Liver (tissue), 9 donors: ENCODE data around the gene GABARAPL1. TPM values are rescaled to one million over a fixed set of nuclear protein-coding genes. Genes with fewer than 3 reads are reported as not detected.

Experiments used
- DNase-seq: peaks from one replicate; pipeline ENCODE4 v3.0.0-alpha.2; 2017; ENCODE audit warnings: low spot score
- H3K27ac ChIP-seq, 2 donors: one replicate each; pipeline ENCODE4 v1.7.0; 2013; ENCODE audit warnings: inconsistent platforms in 2 of 2, low read length in 2 of 2, control low read depth in 1 of 2, low read depth in 1 of 2, mild to moderate bottlenecking in 1 of 2
- H3K27me3 ChIP-seq, 4 donors: one replicate each; pipeline versions ENCODE4 v1.6.1 to v1.7.0; 2013; ENCODE audit warnings: low read length in 3 of 4, inconsistent platforms in 1 of 4, mild to moderate bottlenecking in 1 of 4, moderate library complexity in 1 of 4; ENCODE audit not compliant: control insufficient read depth in 4 of 4, insufficient read depth in 4 of 4
- H3K36me3 ChIP-seq, 4 donors: one replicate each; pipeline versions ENCODE4 v1.6.1 to v1.7.0; 2013; ENCODE audit warnings: low read length in 3 of 4, mild to moderate bottlenecking in 3 of 4, low read depth in 1 of 4, moderate library complexity in 1 of 4; ENCODE audit not compliant: control insufficient read depth in 4 of 4, insufficient read depth in 3 of 4
- H3K4me1 ChIP-seq, 4 donors: one replicate each; pipeline versions ENCODE4 v1.6.1 to v1.7.0; 2013; ENCODE audit warnings: low read length in 3 of 4, mild to moderate bottlenecking in 3 of 4, moderate library complexity in 1 of 4; ENCODE audit not compliant: control insufficient read depth in 4 of 4, insufficient read depth in 4 of 4
- H3K4me3 ChIP-seq, 3 donors: one replicate each; pipeline versions ENCODE4 v1.6.1 to v1.7.0; 2013; ENCODE audit warnings: low read length in 3 of 3, control low read depth in 1 of 3, low read depth in 1 of 3, mild to moderate bottlenecking in 1 of 3
- H3K9ac ChIP-seq, 2 donors: one replicate each; pipeline ENCODE4 v1.7.0; 2013; ENCODE audit warnings: low read length in 2 of 2, mild to moderate bottlenecking in 2 of 2, moderate library complexity in 2 of 2, control low read depth in 1 of 2, low read depth in 1 of 2
- H3K9me3 ChIP-seq, 4 donors: one replicate each; pipeline versions ENCODE4 v1.6.1 to v1.7.0; 2013; ENCODE audit warnings: low read length in 3 of 4; ENCODE audit not compliant: control insufficient read depth in 4 of 4
- EGR1 ChIP-seq, 2 donors: IDR thresholded peaks; 2 replicates each; pipeline ENCODE4 v1.6.1; 2016 to 2018; ENCODE audit warnings: antibody characterized with exemption in 2 of 2, low read depth in 2 of 2
- FOXA1 ChIP-seq: IDR thresholded peaks from 2 replicates; pipeline ENCODE4 v1.6.1; 2016; ENCODE audit warnings: antibody characterized with exemption
- FOXA2 ChIP-seq: IDR thresholded peaks from 2 replicates; pipeline ENCODE4 v1.6.1; 2016; ENCODE audit warnings: antibody characterized with exemption
- GABPA ChIP-seq, 2 donors: IDR thresholded peaks in 1 of 2; conservative IDR thresholded peaks in 1 of 2; 2 replicates each; pipeline ENCODE4 v1.6.1; 2016; ENCODE audit warnings: antibody characterized with exemption in 2 of 2, mild to moderate bottlenecking in 1 of 2, moderate library complexity in 1 of 2
- HNF4A ChIP-seq, 2 donors: conservative IDR thresholded peaks; 2 replicates each; pipeline ENCODE4 v1.6.1; 2016; ENCODE audit warnings: antibody characterized with exemption in 2 of 2, mild to moderate bottlenecking in 2 of 2
- HNF4G ChIP-seq: IDR thresholded peaks from 2 replicates; pipeline ENCODE4 v1.6.1; 2016; ENCODE audit warnings: antibody characterized with exemption
- JUND ChIP-seq, 2 donors: IDR thresholded peaks; 2 replicates each; pipeline ENCODE4 v1.6.1; 2016; ENCODE audit warnings: antibody characterized with exemption in 2 of 2
- NR2F2 ChIP-seq: IDR thresholded peaks from 2 replicates; pipeline ENCODE4 v1.6.1; 2016; ENCODE audit warnings: antibody characterized with exemption
- RAD21 ChIP-seq, 2 donors: IDR thresholded peaks; 2 replicates each; pipeline ENCODE4 v1.6.1; 2016; ENCODE audit warnings: antibody characterized with exemption in 2 of 2, mild to moderate bottlenecking in 2 of 2
- RXRA ChIP-seq, 2 donors: IDR thresholded peaks; 2 replicates each; pipeline ENCODE4 v1.6.1; 2017 to 2018; ENCODE audit warnings: antibody characterized with exemption in 2 of 2, mild to moderate bottlenecking in 1 of 2
- SP1 ChIP-seq: IDR thresholded peaks from 2 replicates; pipeline ENCODE4 v1.6.1; 2018; ENCODE audit warnings: antibody characterized with exemption, mild to moderate bottlenecking
- TAF1 ChIP-seq: conservative IDR thresholded peaks from 2 replicates; pipeline ENCODE4 v1.6.1; 2016; ENCODE audit warnings: antibody characterized with exemption, mild to moderate bottlenecking
- YY1 ChIP-seq: IDR thresholded peaks from 2 replicates; pipeline ENCODE4 v1.6.1; 2016; ENCODE audit warnings: antibody characterized with exemption, mild to moderate bottlenecking
- WGBS: extraction: QIAGEN DNeasy Blood & Tissue Kit; methylation state at CpG from one replicate; pipeline ENCODE4 v1.1.7; 2013; 5-methylcytosine and 5-hydroxymethylcytosine counted together
- polyA plus RNA-seq, 2 donors: library from polyadenylated mRNA; stranded (reverse) in 1 of 2; unstranded in 1 of 2; fragments of 200-250 nt in 1 of 2; fragments of >200 nt in 1 of 2; fragmentation: Nextera tagmentation in 1 of 2; extraction: Ambion mirVana in 1 of 2; gene quantifications; one replicate each; pipeline versions ENCODE4 v1.2.1 to v1.2.3, GENCODE V29; 2013 to 2015
- total RNA-seq, 2 donors: library from RNA; depleted of rRNA; stranded (reverse); fragments of >200 nt; gene quantifications; one replicate each; pipeline ENCODE4 v1.2.3, GENCODE V29; 2014
- TF ChIP-seq, protein P1 (sequence below): IDR thresholded peaks from 2 replicates; pipeline ENCODE4 v1.6.1; 2016; ENCODE audit warnings: antibody characterized with exemption, mild to moderate bottlenecking
- TF ChIP-seq, protein P2 (sequence below): IDR thresholded peaks from 2 replicates; pipeline ENCODE4 v1.6.1; 2016; ENCODE audit warnings: antibody characterized with exemption
- TF ChIP-seq, protein P3 (sequence below): IDR thresholded peaks from 2 replicates; pipeline ENCODE4 v1.6.1; 2016; ENCODE audit warnings: antibody characterized with exemption
- TF ChIP-seq, protein P4 (sequence below): fragments of 150-350 bp; IDR thresholded peaks from 2 replicates; pipeline ENCODE4 v1.5.1; 2017; ENCODE audit warnings: improper control_type of control experiment, low read depth, low read length; ENCODE audit not compliant: missing input control
- TF ChIP-seq, protein P5 (sequence below): IDR thresholded peaks from 2 replicates; pipeline ENCODE4 v1.6.1; 2016; ENCODE audit warnings: antibody characterized with exemption
- donor health status: healthy.
- donor health status: healthy.
- donor health status: healthy.
- donor health status: healthy.
- donor health status: healthy.

GABARAPL1 gene
- total and polyA plus RNA-seq, 4 donors = 18.0 to 118 (median 53.0) TPM

DNA sequence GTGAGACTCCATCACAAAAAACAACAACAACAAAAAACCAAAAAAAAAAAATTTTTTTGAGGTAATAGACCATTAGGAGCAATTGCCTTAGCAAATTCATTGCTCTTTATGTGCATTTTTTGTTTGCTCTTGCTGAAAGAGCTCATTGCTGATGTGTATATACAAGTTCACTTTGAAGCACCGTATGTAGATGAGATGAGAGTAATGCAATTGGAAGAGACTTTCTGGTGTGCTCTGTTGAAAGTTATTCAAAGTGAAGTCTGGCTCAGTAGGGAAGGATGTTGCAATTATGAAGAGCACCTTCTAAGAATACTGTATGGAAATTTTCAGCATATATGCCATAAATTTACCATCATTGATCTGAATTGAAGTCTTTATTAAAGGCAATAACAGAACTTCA is 48.2 kb downstream of the GABARAPL1 start:
- no peak for DNase-seq
- Histone ChIP-seq H3K27ac (no peak overlapping the region), H3K9ac (no peak overlapping the region), H3K27me3 (no peaks in the 10 kb centered on the region), H3K36me3 (no peaks in the 10 kb centered on the region), H3K9me3 (no peaks in the 10 kb centered on the region), H3K4me3 (no peak overlapping the region), H3K4me1 (no peaks in the 10 kb centered on the region)
- 1% methylated on average over 1 of the region's 1 CpG for WGBS
- TF ChIP-seq FOXA1 (no peak), YY1 (no peak)
- TF ChIP-seq, protein P1, sequence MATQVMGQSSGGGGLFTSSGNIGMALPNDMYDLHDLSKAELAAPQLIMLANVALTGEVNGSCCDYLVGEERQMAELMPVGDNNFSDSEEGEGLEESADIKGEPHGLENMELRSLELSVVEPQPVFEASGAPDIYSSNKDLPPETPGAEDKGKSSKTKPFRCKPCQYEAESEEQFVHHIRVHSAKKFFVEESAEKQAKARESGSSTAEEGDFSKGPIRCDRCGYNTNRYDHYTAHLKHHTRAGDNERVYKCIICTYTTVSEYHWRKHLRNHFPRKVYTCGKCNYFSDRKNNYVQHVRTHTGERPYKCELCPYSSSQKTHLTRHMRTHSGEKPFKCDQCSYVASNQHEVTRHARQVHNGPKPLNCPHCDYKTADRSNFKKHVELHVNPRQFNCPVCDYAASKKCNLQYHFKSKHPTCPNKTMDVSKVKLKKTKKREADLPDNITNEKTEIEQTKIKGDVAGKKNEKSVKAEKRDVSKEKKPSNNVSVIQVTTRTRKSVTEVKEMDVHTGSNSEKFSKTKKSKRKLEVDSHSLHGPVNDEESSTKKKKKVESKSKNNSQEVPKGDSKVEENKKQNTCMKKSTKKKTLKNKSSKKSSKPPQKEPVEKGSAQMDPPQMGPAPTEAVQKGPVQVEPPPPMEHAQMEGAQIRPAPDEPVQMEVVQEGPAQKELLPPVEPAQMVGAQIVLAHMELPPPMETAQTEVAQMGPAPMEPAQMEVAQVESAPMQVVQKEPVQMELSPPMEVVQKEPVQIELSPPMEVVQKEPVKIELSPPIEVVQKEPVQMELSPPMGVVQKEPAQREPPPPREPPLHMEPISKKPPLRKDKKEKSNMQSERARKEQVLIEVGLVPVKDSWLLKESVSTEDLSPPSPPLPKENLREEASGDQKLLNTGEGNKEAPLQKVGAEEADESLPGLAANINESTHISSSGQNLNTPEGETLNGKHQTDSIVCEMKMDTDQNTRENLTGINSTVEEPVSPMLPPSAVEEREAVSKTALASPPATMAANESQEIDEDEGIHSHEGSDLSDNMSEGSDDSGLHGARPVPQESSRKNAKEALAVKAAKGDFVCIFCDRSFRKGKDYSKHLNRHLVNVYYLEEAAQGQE = no peak
- TF ChIP-seq, protein P2, sequence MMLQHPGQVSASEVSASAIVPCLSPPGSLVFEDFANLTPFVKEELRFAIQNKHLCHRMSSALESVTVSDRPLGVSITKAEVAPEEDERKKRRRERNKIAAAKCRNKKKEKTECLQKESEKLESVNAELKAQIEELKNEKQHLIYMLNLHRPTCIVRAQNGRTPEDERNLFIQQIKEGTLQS = no peak

DNA sequence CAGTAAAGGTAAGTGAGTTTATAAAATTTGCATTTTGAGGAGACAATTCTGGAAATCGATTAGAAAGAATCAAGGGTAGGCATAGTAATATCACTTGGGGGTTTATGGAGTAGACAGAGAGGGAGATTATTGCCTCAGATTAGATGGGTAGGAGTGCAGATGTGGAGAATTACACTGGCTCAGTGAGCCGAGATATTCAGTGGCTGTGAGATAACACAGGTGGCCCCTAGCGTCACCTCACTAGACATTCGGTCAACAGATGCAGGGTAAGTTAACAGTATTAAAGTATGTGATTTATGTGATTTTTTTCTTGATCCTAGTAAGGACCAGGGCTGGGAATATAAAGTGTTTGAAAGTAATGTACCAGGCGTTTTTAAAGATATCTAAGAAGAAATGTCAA is 55.4 kb downstream of the GABARAPL1 start:
- TF ChIP-seq, protein P2 = no peak
- TF ChIP-seq JUND (IDR thresholded peaks at IDR 0.05) = no peak
- TF ChIP-seq EGR1 (IDR thresholded peaks at IDR 0.05; ENCODE audit: low read depth in 2 of 2) = no peak
- TF ChIP-seq, protein P1 = no peak
- TF ChIP-seq, protein P3, sequence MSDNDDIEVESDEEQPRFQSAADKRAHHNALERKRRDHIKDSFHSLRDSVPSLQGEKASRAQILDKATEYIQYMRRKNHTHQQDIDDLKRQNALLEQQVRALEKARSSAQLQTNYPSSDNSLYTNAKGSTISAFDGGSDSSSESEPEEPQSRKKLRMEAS = no peak
- no peak for TF ChIP-seq FOXA2
- TF ChIP-seq HNF4A (conservative IDR thresholded peaks at IDR 0.05) = no peak
- no peak for TF ChIP-seq NR2F2
- no peak for TF ChIP-seq RAD21 (IDR thresholded peaks at IDR 0.05)
- no peak for TF ChIP-seq SP1
- TF ChIP-seq TAF1 = no peak
- no peak for TF ChIP-seq FOXA1
- TF ChIP-seq HNF4G = no peak
- no peak for TF ChIP-seq YY1
- TF ChIP-seq GABPA (IDR thresholded peaks at IDR 0.05 in 1 of 2, conservative IDR thresholded peaks at IDR 0.05 in 1 of 2) = no peak
- TF ChIP-seq RXRA (IDR thresholded peaks at IDR 0.05) = no peak
- TF ChIP-seq, protein P4, sequence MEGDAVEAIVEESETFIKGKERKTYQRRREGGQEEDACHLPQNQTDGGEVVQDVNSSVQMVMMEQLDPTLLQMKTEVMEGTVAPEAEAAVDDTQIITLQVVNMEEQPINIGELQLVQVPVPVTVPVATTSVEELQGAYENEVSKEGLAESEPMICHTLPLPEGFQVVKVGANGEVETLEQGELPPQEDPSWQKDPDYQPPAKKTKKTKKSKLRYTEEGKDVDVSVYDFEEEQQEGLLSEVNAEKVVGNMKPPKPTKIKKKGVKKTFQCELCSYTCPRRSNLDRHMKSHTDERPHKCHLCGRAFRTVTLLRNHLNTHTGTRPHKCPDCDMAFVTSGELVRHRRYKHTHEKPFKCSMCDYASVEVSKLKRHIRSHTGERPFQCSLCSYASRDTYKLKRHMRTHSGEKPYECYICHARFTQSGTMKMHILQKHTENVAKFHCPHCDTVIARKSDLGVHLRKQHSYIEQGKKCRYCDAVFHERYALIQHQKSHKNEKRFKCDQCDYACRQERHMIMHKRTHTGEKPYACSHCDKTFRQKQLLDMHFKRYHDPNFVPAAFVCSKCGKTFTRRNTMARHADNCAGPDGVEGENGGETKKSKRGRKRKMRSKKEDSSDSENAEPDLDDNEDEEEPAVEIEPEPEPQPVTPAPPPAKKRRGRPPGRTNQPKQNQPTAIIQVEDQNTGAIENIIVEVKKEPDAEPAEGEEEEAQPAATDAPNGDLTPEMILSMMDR = no peak
- TF ChIP-seq, protein P5, sequence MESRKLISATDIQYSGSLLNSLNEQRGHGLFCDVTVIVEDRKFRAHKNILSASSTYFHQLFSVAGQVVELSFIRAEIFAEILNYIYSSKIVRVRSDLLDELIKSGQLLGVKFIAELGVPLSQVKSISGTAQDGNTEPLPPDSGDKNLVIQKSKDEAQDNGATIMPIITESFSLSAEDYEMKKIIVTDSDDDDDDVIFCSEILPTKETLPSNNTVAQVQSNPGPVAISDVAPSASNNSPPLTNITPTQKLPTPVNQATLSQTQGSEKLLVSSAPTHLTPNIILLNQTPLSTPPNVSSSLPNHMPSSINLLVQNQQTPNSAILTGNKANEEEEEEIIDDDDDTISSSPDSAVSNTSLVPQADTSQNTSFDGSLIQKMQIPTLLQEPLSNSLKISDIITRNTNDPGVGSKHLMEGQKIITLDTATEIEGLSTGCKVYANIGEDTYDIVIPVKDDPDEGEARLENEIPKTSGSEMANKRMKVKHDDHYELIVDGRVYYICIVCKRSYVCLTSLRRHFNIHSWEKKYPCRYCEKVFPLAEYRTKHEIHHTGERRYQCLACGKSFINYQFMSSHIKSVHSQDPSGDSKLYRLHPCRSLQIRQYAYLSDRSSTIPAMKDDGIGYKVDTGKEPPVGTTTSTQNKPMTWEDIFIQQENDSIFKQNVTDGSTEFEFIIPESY = no peak
- Histone ChIP-seq H3K36me3 (no peaks in the 10 kb centered on the region), H3K9ac (no peak overlapping the region), H3K27me3 (no peaks in the 10 kb centered on the region), H3K9me3 (no peaks in the 10 kb centered on the region), H3K4me1 (no peaks in the 10 kb centered on the region), H3K4me3 (no peak overlapping the region), H3K27ac (no peak overlapping the region)
- no peak for DNase-seq
- WGBS = 77% methylated on average over 5 of the region's 5 CpGs
